Fibroblast of skin of left biceps (primary cell): Measurements from ENCODE around the gene HAGHL.

ENCODE experiments used
- DNase-seq, 2 experiments: peaks; one replicate each; pipeline ENCODE4 v3.0.0-alpha.2; 2013; ENCODE audit warnings: low read depth in 2 of 2

Gene HAGHL

GRCh38 chr16:707062-707538, 19.8 kb upstream of the HAGHL start:
- no peak for DNase-seq

DNA sequence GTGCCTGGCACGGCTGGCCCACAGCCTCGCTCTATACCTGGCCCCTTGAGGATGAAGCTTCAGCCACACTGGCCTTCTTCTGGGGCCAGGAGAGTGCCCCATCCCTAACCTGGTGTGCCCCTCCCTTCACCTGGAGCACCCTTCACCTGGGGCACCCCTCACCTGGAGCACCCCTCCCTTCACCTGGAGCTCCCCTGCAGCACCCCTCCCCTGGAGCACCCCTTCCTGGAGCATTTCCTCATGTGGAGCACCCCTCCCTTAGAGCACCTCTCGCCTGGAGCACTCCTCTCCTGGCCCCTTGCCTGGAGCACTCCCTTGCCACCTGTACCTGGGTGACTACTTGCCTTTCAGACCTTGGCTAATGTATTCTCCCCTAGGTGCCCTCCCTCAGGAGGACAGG, 18.9 kb upstream of the HAGHL start:
- no peak for DNase-seq

GRCh38 chr16:708959-709358, 17.9 kb upstream of the HAGHL start:
- DNase-seq = no peak

DNA sequence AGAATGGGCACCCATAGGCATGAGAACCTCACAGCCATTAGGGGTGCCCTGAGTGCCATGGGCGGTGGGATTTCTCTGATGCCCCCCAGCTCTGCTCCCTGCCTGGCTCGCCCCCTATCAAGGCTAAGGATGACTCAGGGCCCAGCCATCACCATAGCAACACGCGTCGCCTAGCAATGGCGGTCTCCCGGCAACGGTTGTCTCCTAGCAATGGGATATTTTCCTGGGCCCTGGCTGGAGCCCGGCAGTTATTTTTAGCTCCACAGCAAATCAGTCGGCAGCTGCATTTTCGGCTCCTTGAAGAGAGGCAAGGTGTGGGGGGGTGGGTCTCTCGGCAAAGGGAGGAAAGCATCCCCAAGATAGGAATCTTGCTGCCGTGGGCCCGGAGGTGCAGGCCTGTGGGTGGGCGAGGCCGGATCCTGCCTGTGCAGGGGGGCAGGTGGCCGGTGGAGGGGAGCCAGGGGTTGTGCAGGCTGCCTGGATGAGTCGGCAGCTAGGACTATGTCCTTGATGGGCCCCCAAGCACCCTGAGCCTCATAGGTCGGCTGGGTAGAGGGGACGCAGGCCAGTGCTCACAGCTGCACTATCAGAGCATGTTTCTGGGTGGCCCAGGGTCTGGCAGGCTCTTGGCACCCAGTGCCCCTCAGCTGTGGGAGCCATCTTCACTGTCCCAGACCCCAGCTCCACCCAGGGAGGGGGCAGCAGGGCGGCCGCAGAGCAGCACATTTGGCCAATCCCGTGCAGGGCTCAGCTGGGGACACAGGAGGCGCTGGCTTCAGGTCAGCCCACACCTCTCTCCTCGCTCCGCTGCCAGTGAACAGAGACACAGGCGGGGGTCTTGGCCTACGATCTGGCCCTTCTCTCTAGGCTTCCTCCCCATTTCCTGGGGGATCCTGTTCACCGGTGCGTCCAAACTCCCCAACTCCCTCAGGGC, 17.1 kb upstream of the HAGHL start:
- DNase-seq = no peak

- DNase-seq = no peak
Measured at GRCh38 chr16:710500-711075, 16.3 kb upstream of the HAGHL start.

DNA sequence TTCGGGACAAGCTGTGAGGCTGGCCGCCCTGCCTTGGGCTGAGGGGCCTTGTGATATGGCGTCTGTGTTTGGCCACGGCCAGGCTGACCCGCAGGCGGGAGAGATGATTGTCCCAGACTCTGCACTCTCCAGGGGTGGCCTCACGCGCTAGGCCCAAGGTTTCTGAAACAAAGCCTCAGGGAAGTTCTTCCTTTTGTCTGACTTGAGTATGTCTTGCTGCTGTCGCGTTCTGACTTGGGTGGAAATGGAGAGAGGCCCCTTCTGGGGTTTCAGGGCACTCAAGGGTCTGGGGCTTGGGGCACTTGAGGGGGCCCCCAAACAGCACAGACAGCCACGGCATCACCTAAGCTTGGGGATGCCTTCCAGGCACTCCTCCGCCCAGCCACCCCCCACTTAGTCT, 15.8 kb upstream of the HAGHL start:
- DNase-seq = no peak

- DNase-seq = no peak
Measured at GRCh38 chr16:711548-712320, 15.2 kb upstream of the HAGHL start.

DNA sequence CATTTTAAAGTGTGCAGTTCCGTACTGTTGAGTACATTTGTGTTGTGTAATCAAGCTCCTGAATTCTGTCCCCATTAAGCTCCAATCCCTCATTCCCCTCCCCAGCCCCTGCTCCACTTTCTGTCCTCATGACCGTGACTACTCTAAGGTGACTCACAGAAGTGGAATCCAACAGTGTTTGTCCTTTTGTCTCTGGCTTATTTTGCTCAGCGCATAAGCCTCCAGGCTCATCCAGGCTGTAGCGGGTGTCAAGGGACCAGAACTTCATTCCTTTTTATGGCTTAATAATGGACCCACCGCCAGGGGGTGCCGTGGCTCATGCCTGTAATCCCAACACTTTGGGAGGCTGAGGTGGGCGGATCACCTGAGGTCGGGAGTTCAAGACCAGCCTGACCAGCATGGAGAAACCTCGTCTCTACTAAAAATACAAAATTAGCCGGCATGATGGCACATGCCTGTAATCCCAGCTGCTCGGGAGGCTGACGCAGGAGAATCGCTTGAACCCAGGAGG, 14.1 kb upstream of the HAGHL start:
- peak; percentile 59 to 63 for DNase-seq

- no peak for DNase-seq
Measured at GRCh38 chr16:714079-714478, 12.8 kb upstream of the HAGHL start.

- DNase-seq = peak in 1 of 2 experiments; percentile 57
Measured at GRCh38 chr16:714558-715476, 12.1 kb upstream of the HAGHL start, which contains the start of gene METRN. TSS of gene METRN (plus strand) at chr16:715118. CDS start at chr16:715290, 172 bp downstream.

DNA sequence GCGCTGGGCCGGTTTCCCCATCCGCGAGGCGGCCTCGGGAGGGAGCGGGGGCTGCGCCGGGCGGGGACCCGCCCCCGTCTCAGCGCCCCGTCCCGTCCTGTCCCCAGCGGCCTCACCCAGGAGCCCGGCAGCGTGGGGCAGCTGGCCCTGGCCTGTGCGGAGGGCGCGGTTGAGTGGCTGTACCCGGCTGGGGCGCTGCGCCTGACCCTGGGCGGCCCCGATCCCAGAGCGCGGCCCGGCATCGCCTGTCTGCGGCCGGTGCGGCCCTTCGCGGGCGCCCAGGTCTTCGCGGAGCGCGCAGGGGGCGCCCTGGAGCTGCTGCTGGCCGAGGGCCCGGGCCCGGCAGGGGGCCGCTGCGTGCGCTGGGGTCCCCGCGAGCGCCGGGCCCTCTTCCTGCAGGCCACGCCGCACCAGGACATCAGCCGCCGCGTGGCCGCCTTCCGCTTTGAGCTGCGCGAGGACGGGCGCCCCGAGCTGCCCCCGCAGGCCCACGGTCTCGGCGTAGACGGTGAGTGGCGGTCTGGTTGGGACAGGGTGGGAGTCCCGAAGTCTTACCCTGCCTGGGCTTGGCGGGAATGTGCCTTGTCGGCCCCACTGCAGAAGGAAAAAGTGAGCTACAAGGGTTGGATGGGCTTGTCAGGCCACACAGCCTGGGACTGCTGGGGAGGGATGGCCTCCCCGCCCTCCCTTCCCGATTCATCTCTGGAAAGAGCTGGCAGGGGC, 11.3 kb upstream of the HAGHL start:
- no peak for DNase-seq

DNA sequence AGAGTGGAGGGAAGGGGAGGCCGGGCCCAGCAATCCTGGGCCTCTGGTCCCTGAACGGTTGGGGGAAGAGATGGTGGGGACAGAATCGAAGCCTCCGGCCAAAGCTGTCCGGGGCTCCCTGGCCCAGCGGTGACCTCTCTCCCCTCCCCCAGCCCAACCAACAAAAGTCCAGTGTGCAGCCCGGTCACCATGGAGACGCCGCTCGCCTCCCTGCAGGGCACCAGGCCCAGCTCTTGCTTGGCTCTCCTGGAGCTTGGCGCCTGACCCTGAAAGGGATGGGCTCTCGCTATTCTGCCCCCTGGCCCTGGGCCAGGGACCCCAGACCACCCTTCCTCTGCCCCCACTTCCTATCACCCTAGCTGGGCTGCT, 10.7 kb upstream of the HAGHL start:
- DNase-seq = no peak

- no peak for DNase-seq
Measured at GRCh38 chr16:716768-717325, 10.1 kb upstream of the HAGHL start.

GRCh38 chr16:717450-718245, 9.3 kb upstream of the HAGHL start:
- DNase-seq = no peak

GRCh38 chr16:718389-718788, 8.5 kb upstream of the HAGHL start:
- no peak for DNase-seq

DNA sequence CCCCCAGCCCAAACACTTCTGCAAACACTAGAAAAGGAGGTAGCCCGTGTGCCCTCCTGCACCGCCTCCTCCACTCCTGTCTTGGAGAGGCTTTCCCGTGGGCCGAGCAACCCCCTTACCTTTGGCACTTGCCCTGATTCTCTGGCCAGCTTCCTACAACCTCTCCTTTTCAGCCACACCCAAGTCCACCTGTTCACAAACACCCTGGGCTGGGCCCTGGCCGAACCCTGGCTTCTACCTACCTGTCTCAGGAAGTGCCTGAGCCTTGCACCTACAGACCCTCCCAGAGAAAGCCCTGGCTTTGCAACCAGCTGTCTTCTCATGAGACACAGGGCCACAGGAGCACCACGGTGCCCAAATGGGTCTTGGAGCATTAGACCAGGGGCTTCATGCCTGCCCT, 8.0 kb upstream of the HAGHL start:
- DNase-seq = no peak

- DNase-seq = no peak
Measured at GRCh38 chr16:719815-720446, 7.0 kb upstream of the HAGHL start.

DNA sequence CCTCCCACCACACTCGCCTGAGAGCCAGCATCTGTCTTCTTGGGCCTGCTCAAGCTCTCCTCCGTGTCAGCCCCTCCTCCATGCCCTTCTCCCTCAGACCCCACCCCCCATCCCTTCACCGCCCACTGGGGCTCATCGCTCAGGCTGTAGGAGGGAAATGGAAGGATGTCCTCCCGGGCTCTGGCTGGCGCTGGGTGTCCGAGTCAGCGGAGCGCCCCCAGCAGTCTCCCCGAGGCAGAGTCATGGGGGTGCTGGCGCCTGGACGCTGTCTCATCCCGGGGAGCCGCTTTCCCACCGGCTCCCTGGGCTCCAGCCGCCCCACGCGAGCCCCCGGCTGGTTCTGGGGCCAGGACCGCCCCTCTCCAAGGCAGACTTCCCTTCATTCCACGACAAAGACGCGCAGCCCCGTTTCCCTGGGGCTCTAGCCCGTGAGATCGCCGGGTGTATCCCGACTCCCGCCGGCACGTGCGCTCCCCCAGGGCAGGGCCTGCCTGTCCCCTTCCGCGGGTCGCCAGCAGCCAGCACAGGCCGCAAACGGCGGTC, 6.4 kb upstream of the HAGHL start:
- DNase-seq = no peak
